Erythroblast (primary cell): ENCODE data around the gene PRR23C.
A peak's percentile ranks its signal among the peaks of the same experiment; 100 is the strongest.
"Not testable (repeated sequence)": the region's sequence is repeated elsewhere in the genome, so short reads cannot be mapped to it uniquely, and the experiment has no call there.

Experiments
- DNase-seq, 2 experiments: peaks; one replicate each; lab custom pipeline; 2025; lab: John Stamatoyannopoulos, UW
- GATA1 ChIP-seq: IDR thresholded peaks from 2 replicates; pipeline ENCODE4 v1.6.1; 2011; ENCODE audit warnings: low read depth, mild to moderate bottlenecking, control low read depth, low read length, moderate library complexity
- POLR2A ChIP-seq: IDR thresholded peaks from 2 replicates; pipeline ENCODE4 v1.6.1; 2011; ENCODE audit warnings: mild to moderate bottlenecking, low read length

The PRR23C gene

GRCh38 chr3:139044366-139045210 lies at the start of gene PRR23C:
TSS of gene PRR23C (minus strand) at chr3:139044892. CDS start at chr3:139044620, 272 bp downstream.
- peak; percentile 4 to 10 for DNase-seq
- TF ChIP-seq GATA1: no peak
- TF ChIP-seq POLR2A: no peak

GRCh38 chr3:139093840-139094239 lies 49.1 kb upstream of the PRR23C start:
- TF ChIP-seq GATA1: no peak
- no peak for TF ChIP-seq POLR2A
- no peak for DNase-seq

- TF ChIP-seq GATA1: no peak
- no peak for TF ChIP-seq POLR2A
- DNase-seq: no peak
Measured at GRCh38 chr3:139088462-139089324, 44.0 kb upstream of the PRR23C start.

- no peak for DNase-seq
- no peak for TF ChIP-seq GATA1
- TF ChIP-seq POLR2A: no peak
Measured at GRCh38 chr3:139087621-139088020, 42.9 kb upstream of the PRR23C start.

GRCh38 chr3:139084176-139084575 lies 39.5 kb upstream of the PRR23C start:
- no peak for DNase-seq
- TF ChIP-seq GATA1 (no peak), POLR2A (no peak)

GRCh38 chr3:139074565-139075115 lies 29.9 kb upstream of the PRR23C start:
- no peak for DNase-seq
- no peak for TF ChIP-seq GATA1
- no peak for TF ChIP-seq POLR2A

GRCh38 chr3:139062918-139063317 lies 18.2 kb upstream of the PRR23C start:
- DNase-seq: no peak

GRCh38 chr3:139052802-139053600 lies 8.3 kb upstream of the PRR23C start:
- TF ChIP-seq GATA1 (no peak), POLR2A (no peak)

More at GRCh38 chr3:139062918-139063317, 18.2 kb upstream of the PRR23C start:
- TF ChIP-seq GATA1 (no peak), POLR2A (no peak)

GRCh38 chr3:139043554-139044365 lies 932 bp downstream of the PRR23C start:
- DNase-seq: no peak
- no peak for TF ChIP-seq POLR2A
- no peak for TF ChIP-seq GATA1

More at GRCh38 chr3:139052802-139053600, 8.3 kb upstream of the PRR23C start:
- DNase-seq: no peak

GRCh38 chr3:139037478-139037877 lies 7.2 kb downstream of the PRR23C start:
- no peak for DNase-seq
- TF ChIP-seq POLR2A: no peak
- no peak for TF ChIP-seq GATA1

- DNase-seq: no peak
- TF ChIP-seq GATA1 (no peak), POLR2A (no peak)
Measured at GRCh38 chr3:139032326-139033002, 12.2 kb downstream of the PRR23C start.

- not testable (repeated sequence) for DNase-seq
Measured at GRCh38 chr3:139030576-139030975, 14.1 kb downstream of the PRR23C start.
